Measurements from ENCODE around the gene SESN2. TPM values are rescaled to one million over a fixed set of nuclear protein-coding genes. Genes with fewer than 3 reads are reported as not detected.

SESN2 gene
- total RNA-seq, 1 experiment from 2014 or later = 12.2 TPM

GRCh38 chr1:28243685-28244311, 15.5 kb upstream of the SESN2 start:
- TF ChIP-seq CTCF (conservative IDR thresholded peaks at IDR 0.05) (no peak), EZH2 (IDR thresholded peaks at IDR 0.05; ENCODE audit: low read depth) (no peak)
- DNase-seq = no peak
- CTCF ChIA-PET = no interaction called here
- Histone ChIP-seq H4K20me1 (ENCODE audit: insufficient read depth) (no peaks in the 10 kb centered on the region), H3K9me2 (ENCODE audit: insufficient read depth) (no peaks in the 10 kb centered on the region), H3K9me3 (ENCODE audit: insufficient read depth, low read depth) (no peaks in the 10 kb centered on the region), H3K36me3 (ENCODE audit: low read depth) (no peaks in the 10 kb centered on the region), H3K79me2 (ENCODE audit: low read depth) (0 out of 2 replicates have a peak, but pooled peaks cover 3% of the 10 kb centered on the region), H3K27ac (no peak overlapping the region), H3K4me3 (no peak overlapping the region), H2AFZ (no peak overlapping the region), H3K4me1 (replicated peaks; ENCODE audit: insufficient read depth) (peaks cover 15% of the 10 kb centered on the region), H3K27me3 (ENCODE audit: insufficient read depth, low read depth) (no peaks in the 10 kb centered on the region), H3F3A (ENCODE audit: insufficient read depth, low read depth) (peaks cover 20% of the 10 kb centered on the region), H3K4me2 (no peak overlapping the region)
- intact Hi-C loops (cut with micrococcal nuclease; ENCODE audit: unreplicated experiment) = no loop called here
- no TSS peak for BruUV-seq (replicated peaks)
- POLR2A ChIA-PET (ENCODE audit: unreplicated experiment) = interaction anchor here (0.6 kb wide), 1 partner anchor 112 kb away, joined by 3 read pairs; no protein-coding TSS in a partner anchor

- Histone ChIP-seq H4K20me1 (ENCODE audit: insufficient read depth) (no peaks in the 10 kb centered on the region), H3K27me3 (ENCODE audit: insufficient read depth, low read depth) (no peaks in the 10 kb centered on the region), H2AFZ (no peak overlapping the region), H3K4me3 (no peak overlapping the region), H3K9me3 (ENCODE audit: insufficient read depth, low read depth) (no peaks in the 10 kb centered on the region), H3K9me2 (ENCODE audit: insufficient read depth) (no peaks in the 10 kb centered on the region), H3K79me2 (ENCODE audit: low read depth) (0 out of 2 replicates have a peak, but pooled peaks cover 3% of the 10 kb centered on the region), H3K27ac (no peak overlapping the region), H3K36me3 (ENCODE audit: low read depth) (no peaks in the 10 kb centered on the region), H3K4me1 (replicated peaks; ENCODE audit: insufficient read depth) (peaks cover 24% of the 10 kb centered on the region), H3F3A (ENCODE audit: insufficient read depth, low read depth) (peaks cover 29% of the 10 kb centered on the region), H3K4me2 (no peak overlapping the region)
- intact Hi-C loops (cut with micrococcal nuclease; ENCODE audit: unreplicated experiment) = loop anchor here (5.0 kb wide), 1 partner anchor 263 kb away; the partner anchor contains the start of gene RCC1
- TF ChIP-seq CTCF (conservative IDR thresholded peaks at IDR 0.05) = no peak
- no peak for TF ChIP-seq EZH2 (IDR thresholded peaks at IDR 0.05; ENCODE audit: low read depth)
- ChIA-PET CTCF (no interaction called here), POLR2A (ENCODE audit: unreplicated experiment) (no interaction called here)
- no peak for DNase-seq
- BruUV-seq (replicated peaks) = no TSS peak
Measured at GRCh38 chr1:28244549-28245251, 14.6 kb upstream of the SESN2 start.

DNA sequence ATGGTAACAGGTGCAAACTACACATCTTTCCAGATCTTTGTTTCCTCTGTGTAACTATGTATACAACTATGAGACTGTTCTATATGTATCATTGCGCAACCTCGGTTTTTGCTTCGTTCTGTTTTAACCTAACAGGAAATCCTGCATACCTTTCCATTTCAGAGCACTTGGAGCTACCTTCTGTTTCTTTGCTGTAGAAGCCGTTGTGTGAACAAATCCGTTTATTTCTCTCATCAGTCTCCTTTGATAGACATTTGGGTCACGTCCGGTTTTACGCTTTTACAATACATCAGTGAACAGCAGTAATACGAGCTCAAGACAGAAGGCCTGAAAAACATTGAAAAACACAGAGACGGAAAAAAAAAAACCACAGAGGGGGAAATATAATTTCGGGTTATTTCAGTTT, 12.9 kb upstream of the SESN2 start:
- peaks cover 41% of the 10 kb centered on the region for H3F3A ChIP-seq (ENCODE audit: insufficient read depth, low read depth)
- no peaks in the 10 kb centered on the region for H3K9me2 ChIP-seq (ENCODE audit: insufficient read depth)
- peak overlapping the region; percentile 79 for H3K27ac ChIP-seq
- H3K4me3 ChIP-seq = peak overlapping the region; percentile 76
- TF ChIP-seq CTCF (conservative IDR thresholded peaks at IDR 0.05) (no peak), EZH2 (IDR thresholded peaks at IDR 0.05; ENCODE audit: low read depth) (no peak)
- H4K20me1 ChIP-seq (ENCODE audit: insufficient read depth) = no peaks in the 10 kb centered on the region
- peak overlapping the region; percentile 89 for H3K4me2 ChIP-seq
- no peaks in the 10 kb centered on the region for H3K9me3 ChIP-seq (ENCODE audit: insufficient read depth, low read depth)
- TSS peak; percentile 79 for BruUV-seq (replicated peaks)
- H3K79me2 ChIP-seq (ENCODE audit: low read depth) = 0 out of 2 replicates have a peak, but pooled peaks cover 3% of the 10 kb centered on the region
- CTCF ChIA-PET = interaction anchor here (0.6 kb wide), 1 partner anchor 10 kb away, joined by 8 read pairs; the partner anchor contains the start of gene ATP5IF1
- H2AFZ ChIP-seq = peak overlapping the region; percentile 87
- no peaks in the 10 kb centered on the region for H3K36me3 ChIP-seq (ENCODE audit: low read depth)
- POLR2A ChIA-PET (ENCODE audit: unreplicated experiment) = interaction anchor here (0.5 to 0.8 kb wide), 8 partner anchors 10 to 267 kb away, joined by 3 to 43 read pairs (median 5); partner anchors contain the start of gene ATP5IF1
- no peaks in the 10 kb centered on the region for H3K27me3 ChIP-seq (ENCODE audit: insufficient read depth, low read depth)
- H3K4me1 ChIP-seq (replicated peaks; ENCODE audit: insufficient read depth) = peaks cover 31% of the 10 kb centered on the region
- peak; percentile 40 to 92 for DNase-seq
- intact Hi-C loops (cut with micrococcal nuclease; ENCODE audit: unreplicated experiment) = loop anchor here (5.0 kb wide), 1 partner anchor 261 kb away; the partner anchor contains the start of gene RCC1
